Stimulated activated CD8-positive, alpha-beta memory T cell treated with anti-CD3 and anti-CD28 coated beads, Interleukin-12 subunit alpha, Interleukin-12 subunit beta, amount 100 ng/mL, for 4 hours (primary cell): ENCODE measurements around the gene ZFYVE28.

Experiments used
- DNase-seq: peaks from one replicate; pipeline ENCODE4 v3.0.0-alpha.2; 2020; ENCODE audit warnings: low read depth

The ZFYVE28 gene

DNA sequence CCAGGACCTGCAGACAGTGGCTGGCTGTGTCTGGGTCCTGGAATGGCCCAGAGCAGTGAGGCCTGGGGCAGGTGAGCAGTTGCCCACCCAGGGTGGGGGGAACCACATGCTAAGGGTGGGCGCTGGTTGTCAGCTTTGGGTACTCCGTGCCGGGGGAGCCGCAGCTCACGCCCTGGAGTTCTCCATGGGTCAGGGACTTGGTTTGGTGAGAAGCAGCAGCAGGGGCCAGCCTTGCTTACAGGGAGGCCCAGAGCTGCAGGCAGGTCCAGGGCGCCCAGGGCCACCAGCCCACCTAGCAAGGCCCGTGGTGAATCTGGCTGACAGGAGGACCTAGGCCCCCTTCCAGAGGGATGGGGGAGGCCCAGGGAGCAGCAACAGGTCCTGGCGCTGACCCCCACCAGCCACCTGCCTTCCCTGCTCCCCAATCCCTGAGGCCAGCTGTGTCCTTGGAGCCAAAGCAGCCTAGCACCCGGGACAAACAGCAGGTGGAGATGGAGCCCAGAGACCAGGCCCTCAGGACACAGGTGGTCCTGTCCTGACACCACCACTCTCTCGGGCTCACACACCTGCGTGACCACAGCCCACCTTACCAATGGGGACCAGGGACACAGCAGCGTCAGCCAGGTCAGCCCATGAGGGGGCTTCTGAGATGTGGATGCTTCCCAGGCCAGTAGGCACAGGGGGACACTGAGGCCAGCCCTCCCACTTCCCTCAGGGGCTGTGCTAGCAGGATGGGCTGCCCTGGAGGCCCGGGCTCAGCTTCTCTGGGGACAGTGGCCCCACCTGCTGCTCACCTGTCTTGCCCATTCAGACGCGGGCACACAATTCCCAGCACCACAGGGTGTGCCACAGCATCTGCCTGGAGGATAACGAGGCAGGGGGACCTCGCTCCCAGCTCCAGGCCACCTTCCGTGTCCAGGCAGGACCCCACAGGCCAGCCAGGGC, 160.1 kb downstream of the ZFYVE28 start:
- DNase-seq: no peak

DNA sequence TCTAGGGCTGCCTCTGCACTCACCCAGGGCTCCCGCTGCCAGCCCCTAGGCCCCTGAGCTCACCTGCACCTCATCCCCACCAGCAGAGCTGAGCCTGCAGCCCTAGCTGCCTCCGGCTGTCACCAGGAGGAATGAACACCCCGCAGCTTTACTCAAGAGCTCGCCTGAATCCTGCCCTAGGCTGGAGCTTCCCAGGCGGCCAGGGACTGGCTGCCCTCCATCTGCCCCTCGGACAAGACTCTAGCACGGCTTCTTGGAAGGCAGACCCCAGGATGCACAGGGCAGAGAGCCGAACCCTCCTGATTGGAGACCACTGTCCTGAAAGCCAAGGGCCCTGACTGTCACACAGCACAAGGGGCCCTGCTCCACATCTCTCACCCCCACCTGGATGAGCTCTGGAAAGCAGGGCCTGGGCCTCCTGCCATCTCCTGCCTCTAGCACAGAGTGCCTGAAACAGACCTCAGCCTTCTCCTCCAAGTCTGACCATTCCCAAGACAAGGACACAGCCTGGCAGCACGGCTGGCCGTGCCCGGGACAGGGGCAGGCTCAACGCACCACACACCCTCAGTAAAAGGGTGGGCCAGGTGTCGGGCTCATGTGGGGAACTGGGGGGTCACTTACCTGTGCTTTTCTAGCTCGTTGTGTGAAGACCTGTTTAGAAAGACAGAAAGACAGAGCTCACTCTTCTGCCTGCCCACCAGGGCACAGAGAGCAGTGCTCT, 160.9 kb downstream of the ZFYVE28 start:
- peak; percentile 0 for DNase-seq

DNA sequence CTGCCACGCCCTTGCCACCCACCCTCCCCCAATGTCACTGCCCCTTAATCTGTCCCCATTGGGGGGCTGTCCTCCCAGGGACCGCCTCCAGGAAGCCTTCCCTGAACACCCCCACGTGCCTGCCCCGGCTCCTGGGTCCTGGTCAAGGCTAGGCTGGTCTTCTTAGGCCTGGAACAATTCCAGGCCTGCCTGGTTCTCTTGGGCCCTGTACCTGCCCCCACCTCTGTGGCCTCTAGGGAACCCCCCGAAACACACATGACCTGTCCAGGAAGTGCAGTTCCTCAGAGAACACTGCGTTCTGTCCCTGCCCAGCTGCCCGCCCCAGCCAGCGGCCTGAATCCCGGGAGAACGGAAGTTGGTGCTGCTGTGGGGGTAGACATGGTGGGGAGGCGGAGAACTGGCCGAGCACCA, 161.7 kb downstream of the ZFYVE28 start:
- no peak for DNase-seq

DNA sequence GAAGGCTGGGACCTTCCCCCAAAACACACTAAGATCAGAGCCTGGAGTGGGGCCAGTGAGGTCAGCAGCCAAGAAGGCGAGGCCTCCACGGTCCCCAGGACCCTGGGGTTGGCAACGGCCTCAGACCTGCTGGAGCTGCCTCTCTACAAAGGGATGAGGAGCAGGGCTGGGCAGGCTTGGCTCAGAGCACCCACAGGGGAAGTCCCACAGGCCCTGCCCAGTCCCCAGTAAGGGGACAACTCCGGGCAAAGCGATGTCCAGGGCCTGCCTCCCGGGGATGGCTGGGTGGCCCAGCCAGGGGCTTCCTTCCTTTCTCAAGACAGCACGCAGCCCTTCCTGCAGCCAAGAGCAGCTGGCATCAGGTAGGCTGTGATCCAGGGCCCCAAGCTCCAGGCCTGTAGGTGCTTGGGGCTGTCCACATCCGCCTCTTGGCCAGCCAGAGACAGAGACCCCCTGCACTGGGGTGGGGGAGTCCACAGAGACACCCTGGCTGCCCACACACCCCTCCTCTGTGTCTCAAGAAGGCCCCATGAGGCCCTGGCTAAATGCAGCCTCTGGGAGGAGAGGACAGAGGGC, 162.2 kb downstream of the ZFYVE28 start:
- DNase-seq: no peak

DNA sequence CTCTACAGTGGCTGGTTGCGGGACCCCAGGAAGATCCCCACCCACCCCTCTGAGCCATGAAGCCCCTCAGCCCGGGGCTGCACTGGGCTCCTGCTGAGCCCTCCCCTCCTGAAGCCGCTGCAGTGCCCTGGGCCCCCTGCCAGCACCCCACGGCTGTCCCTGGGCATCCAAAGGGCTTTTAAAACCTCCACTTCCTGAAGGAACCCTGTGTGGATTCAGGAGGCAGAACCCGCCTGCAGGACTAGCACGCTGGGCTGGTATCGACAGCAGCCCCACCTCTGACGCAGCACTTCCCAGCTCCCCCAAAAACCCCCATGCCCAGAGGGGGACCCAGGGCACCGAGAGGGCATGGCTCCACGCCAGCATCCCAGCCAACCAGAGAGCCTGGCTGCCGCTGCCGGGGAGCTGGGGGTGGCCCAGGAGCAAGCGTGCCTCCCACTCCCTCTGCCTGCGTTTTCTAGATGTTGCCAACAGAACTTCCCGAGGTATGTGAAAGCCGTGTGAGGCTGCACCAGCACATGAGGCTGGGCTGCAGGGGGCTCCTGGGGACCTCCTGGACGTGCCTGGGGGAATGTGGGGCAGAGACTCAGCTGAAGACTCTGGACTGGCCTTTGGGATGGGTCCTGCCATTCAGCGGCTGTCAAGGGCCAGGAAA, 162.8 kb downstream of the ZFYVE28 start:
- no peak for DNase-seq

DNA sequence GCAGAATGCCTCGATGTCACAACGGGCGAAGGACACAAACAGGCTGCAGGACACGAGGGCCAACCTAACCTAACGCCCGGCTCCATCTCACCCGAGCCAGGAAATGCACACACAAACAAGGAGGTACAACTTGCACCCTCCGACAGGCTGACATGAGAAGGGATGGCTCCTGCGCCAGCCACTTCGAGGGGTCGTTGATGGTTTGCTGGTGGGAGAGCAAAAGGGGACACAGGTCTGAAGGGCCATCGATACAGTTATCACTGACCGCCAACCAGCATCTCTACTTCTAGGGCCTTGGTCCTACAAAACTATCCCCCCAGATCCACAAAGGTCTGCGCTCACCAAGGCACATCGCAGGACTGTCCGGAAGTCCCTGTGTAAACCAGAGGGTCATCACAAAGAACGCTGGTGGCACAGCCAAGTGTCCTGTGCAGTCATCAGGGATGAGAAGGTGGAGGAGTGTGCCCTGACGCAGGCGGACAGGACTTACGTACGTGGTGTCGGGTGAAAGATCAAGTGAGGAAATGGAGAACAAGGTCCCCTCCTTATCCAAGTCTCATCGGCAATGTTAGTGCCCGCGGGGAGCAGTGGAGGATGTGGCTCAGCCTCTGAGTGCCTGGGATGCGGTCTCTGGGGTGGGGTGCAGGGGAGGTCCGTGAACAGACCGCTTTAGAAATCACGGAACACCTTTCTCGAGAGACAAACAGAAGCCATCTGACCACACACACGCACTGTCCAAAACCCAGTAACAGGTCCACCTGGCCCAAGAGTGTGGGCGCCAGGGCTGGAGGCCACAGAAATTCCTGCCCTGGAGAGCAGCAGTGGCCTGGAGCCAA, 163.6 kb downstream of the ZFYVE28 start:
- DNase-seq: no peak

DNA sequence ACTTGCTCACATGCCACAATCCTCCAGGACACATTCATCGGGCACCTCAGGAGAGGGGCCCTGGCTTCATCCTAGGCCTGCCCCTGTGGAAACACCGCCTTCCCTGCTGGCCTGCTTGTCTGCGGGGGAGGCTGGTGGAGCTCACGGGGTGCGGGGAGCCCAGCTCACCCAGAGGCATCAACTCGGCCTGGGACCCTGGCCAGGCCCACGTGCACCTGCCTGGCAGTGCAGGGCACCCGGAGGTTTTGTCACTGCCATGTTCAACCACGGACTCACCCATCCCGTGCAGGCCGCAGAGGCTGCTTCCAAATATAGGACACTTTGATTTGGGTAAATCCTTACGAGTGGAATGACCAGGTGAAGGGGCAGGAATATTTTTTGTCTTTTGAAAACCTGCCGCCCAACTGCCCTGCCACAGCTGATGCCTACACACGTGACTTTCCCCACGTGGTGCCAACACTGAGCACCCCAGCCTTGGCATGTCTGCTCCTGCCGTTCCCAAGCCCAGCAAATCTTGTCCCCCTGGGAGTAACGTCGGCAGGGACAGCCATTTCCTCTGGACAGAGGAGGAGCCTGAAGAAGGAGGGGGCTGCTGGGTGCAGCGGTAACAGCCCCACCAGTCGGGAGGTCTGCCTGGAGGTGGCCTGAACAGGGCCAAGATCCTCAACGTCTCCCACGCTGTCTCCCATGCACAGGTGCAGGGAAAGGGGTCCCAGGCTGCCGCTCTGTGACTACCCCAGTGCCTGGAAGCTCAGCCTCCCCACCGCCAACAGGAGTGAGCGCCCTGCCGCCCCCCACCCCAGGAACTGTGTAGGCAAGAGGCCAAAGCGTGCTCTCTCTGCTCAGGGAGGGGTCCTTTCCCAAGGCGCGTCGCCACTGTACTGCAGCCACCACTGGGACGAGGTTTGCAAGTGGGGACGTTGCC, 165.0 kb downstream of the ZFYVE28 start:
- no peak for DNase-seq

DNA sequence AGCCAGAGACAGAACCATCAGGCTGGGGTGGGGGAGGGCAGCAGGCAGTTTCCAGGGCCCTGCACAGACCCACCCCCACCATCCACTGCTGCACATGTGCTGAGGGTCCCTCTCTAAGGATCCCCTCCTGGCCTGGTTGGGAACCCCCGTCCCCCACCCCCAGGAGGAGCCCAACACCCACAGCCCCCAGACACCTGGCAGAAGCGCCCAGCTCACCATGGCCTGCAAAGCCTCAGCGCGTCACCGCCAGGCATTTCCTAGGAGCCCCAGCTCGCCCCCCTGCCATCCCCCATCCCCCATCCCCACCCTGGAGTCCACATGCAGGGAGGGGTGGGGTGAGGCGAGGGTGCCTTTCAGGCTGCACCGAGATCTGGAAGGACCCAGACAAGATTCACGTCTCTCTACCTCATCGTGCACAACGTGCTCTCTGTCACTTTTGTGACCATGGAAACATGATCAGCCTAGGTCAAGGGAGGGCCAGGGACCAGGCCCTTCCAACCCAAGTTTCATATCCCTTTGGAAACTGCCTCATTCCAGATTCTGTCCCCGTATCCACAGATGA, 165.8 kb downstream of the ZFYVE28 start:
- DNase-seq: no peak

DNA sequence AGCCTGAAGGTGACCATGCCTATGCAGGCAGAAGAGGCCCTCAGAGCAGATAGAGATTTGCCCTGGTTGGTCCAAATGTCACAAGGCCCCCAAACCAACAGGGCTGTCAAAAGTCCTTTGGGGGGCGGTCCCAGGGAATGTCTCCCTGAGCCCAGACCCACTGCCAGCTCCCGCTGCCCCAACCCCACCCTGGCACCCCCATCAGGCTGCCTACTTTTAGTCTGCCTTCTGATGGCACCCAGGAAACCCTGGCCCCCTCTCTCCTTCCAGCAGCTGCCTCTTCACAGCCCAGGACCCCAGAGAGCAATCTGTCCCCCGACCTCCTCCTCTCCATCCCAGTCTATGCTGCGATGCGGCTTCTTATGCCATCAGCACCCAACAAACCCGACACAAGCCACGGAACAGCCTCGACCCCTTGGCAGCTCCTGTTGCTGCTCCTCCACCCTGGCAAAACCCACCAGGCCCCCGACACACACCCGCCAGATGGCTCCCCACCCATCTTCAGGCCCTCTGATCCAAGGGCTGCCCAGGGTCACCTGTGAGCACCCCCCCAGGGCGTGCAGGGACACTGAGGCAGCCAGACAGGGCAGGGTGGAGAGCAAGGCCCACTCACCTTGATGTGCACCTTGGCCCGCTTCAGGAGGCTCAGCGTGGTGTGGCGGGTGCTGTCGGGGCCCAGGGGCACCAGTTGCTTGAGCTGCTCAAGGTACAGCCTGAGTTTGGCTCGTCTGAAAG, 166.5 kb downstream of the ZFYVE28 start:
- DNase-seq: no peak

DNA sequence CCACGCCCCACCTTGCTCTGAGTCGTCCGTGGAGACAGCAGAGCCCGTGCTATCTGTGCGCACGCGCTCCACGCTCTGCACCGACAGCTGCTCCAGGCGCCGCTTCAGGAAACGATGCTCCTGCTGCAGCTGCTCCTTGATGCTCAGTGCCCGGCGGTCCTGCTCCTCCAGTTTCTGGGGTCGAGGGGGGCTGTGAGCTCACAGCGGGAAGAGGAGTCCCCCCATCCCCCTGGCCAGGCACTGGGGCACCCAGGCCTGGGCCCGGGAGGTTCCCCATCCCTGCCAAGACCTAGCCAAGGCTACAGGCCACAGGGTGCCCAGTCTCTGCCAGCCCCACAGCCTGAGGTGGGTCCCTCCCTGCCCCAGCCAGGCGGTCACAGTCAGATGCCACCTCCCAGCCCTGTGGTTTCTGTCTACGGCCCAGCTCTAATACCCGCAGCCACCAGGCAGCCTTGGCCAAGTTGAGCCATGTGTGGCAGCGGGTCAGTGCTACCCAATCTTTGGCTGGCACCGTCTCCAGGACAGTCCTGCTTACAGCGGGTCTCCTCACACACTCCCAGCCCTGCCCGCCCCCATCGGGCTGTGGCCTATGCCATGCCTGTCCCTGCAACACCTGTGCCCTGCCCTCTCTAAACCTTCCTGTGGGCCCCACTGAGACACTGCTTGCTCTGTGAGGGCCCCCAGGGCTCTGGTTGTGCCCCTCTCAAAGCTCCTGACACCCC, 167.2 kb downstream of the ZFYVE28 start:
- peak; percentile 0 for DNase-seq

DNA sequence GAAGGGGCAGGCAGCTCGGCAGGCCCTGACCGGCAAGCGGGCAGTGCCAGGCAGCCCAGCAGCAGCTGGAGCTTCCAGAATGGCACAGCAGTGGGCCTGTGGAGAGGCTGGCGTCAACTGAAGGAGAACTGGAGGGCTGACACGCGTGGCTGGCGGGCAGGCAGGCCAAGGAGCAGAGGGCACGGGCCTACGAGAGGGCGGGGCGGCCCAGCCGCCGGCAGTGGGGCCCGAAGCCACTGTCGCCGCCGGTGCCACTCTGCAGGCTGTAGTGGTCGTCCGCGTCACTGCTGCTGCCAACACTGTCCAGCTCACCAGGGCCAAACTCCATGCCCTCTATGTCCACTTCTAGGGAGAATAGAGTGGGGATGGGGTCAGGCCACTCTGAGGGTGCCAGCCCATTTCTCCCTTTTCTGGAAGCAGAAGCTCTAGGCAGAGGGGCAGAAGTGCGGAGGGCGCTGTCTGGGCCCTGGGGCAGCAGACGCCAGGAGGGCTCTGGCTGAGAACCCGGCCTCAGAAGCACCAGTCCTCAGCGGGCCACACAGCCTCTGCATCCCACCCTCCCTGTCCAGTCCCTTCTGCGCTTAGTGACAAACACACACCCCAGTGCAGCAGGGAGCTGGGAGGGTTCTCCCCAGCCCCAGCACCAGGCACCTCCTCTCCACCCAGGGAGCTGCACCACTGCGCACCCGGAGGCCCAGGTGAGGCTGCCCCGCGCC, 167.9 kb downstream of the ZFYVE28 start:
- DNase-seq: peak; percentile 0

DNA sequence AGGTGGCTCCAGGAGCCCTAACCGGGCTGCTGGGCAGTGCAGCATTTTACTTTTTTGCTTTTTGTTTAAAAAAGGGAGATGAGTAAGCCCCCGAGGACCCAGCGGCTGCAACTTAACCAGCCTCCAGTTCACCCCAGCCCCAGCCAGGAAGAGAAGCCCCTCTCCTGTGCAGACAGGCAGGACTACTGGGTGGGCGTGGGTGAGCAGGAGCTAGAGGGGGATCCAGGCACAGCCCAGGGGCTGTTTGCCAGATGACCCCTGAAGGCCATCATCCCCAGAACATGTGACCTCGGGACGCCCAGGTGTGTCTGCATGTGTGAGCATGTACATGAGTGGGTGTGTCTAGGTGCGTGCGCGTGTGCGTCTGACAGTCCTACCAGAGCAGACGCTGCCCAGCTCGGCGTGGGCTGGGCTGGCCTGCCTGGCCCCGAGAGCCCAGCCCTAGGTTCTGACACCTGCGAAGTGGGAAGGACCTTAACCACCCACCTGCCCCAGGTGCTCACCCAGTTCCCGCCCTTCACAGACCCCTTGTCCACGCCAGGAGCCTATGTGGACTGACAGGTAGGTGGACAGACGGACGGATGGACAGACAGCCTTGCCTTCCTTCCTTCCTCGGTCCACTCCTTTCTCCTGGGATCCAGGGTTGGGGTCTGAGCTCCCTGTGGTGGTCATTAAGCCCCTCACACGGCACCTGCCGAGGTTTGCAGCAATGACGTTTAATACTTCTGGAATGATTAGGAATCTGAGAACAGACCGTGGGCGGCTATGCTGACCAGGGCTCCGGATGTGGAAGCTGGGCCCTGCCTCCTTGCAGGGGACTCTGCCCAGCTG, 168.7 kb downstream of the ZFYVE28 start:
- no peak for DNase-seq

DNA sequence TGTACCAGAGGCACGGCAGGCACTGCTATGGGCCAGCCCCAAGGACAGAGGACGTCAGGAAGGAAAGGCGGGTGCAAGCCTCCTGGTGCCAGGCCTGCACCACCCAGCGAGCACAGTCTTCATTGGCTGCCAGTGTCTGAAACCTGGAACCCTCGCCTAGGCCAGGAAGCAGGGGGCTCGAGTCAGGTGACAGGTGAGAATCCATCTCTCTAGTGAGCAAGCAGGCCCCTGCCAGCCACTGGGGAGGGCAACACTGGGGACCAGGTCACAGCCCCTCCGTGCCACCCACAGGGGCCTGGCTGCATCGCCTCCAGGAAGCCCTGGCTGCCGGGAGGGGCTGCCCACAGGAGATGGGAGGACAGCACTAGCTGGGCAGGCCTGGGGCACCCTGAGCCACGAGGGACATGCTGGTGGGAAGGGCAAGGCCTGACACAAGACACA, 169.6 kb downstream of the ZFYVE28 start:
- no peak for DNase-seq

DNA sequence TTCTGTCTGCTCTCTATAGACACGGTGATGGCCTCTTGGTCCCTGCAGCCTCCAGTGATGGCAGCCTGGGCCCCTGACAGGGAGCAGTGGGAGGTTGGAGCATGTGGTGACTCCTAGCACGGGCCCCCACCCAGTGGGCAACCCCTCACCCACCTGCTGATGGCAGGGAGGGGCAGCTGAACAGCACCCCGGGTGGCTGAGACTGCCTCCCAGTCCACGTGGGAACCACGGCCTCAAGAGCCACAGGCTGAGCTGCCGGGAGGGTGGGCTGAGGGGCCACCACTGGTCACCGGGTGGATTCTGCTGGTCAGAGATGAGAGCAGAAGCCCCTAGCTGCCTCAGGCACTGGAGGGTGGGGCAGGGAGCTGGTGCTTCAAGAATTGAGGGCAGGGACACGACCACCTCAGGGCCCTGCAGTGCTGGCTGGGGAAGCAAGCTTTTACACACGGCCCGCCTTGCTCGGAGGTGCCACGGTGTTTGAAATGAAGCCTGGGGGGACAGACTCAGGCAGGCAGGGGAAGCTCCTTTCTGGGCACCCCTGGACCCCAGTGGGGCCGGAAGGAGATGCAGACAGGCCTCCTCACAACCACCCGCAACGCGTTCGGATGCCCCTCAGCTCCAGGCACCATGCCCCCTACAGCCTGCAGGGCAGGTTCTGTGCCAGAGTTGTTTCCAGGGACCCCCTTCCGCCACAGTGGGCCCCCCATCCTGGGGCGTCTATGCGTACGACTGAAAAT, 170.2 kb downstream of the ZFYVE28 start:
- peak; percentile 0 for DNase-seq

DNA sequence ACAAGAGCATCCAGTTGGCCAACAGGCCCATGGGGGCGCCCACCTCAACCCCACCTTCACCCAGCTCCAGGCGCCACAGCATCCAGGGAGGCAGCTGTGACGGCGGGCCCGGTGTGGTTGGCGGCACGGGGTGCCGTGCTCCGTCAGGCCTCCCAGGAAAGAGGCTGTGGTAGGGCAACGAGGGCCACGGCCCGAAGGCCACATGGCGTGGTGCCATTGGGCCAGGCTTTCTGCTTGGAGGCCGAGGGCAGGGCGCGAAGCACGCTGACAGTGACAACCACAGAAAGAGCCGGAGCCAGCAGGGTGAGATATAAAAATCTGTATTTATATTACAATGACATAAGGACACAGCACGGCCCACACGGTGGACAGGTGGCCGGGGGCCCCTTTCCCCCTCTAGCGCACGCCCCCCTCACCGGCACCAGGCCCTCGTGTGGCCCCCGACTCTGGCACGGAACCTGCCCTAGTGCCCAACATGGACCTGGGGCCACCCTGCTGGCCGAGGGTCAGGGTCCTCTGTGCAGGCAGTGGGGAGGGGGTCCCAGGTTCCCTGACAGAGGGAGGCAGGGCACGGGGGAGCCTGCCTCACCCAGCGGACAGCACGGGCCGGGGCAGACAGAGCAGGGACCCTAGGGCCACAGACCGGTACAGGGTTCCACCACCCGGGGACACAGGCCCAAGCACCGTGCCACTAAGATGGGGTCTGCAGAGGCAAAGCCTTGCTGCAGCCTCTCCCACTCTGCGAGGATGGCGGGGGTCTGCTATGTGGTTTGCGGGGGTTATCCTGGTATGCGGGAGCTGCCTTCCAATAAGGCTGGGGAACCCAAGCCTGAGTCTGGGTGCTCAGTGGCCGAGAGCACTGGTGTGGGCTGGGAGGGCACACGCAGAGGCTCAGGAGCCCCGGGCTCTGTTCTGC, 171.1 kb downstream of the ZFYVE28 start:
- peak; percentile 0 for DNase-seq
